ENCODE results near the gene WNK1.

DNA sequence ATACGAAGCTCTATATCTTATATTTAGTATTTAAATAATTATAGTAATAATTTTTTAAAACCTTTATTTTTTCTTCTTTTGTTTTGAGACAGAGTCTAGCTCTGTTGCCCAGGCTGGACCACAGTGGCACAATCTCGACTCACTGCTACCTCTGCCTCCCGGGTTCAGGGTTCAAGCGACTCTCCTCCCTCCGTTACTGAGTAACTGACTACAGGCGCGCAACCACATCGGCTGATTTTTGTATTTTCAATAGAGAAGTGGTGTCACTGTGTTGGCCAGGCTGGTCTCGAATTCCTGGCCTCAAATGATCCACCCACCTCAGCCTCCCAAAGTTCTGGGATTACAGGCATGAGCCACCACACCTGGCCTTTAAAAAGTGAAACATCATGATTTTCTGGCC, 13.0 kb upstream of the WNK1 start:
- TF ChIP-seq EP300 (IDR thresholded peaks at IDR 0.05) (no peak), POLR2A (IDR thresholded peaks at IDR 0.05) (no peak)
- TF ChIP-seq, protein P1, sequence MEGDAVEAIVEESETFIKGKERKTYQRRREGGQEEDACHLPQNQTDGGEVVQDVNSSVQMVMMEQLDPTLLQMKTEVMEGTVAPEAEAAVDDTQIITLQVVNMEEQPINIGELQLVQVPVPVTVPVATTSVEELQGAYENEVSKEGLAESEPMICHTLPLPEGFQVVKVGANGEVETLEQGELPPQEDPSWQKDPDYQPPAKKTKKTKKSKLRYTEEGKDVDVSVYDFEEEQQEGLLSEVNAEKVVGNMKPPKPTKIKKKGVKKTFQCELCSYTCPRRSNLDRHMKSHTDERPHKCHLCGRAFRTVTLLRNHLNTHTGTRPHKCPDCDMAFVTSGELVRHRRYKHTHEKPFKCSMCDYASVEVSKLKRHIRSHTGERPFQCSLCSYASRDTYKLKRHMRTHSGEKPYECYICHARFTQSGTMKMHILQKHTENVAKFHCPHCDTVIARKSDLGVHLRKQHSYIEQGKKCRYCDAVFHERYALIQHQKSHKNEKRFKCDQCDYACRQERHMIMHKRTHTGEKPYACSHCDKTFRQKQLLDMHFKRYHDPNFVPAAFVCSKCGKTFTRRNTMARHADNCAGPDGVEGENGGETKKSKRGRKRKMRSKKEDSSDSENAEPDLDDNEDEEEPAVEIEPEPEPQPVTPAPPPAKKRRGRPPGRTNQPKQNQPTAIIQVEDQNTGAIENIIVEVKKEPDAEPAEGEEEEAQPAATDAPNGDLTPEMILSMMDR (IDR thresholded peaks at IDR 0.05) = no peak
